ENCODE measurements around the gene TMEM121B. TPM values are rescaled to one million over a fixed set of nuclear protein-coding genes. Genes with fewer than 3 reads are reported as not detected.

Gene TMEM121B
- total RNA-seq, 2 donors from 2014 or later: 0.26 TPM; not detected in 1

GRCh38 chr22:17140022-17140421 is 18.9 kb upstream of the TMEM121B start:
- Histone ChIP-seq H3K27ac (no peak overlapping the region), H3K4me3 (no peak overlapping the region), H3K9me3 (no peaks in the 10 kb centered on the region), H3K36me3 (replicated peaks in 1 of 2; ENCODE audit: insufficient read depth in 1 of 2, low read depth in 2 of 2) (peaks cover 0 to 23% of the 10 kb centered on the region in 2 donors), H3K27me3 (no peaks in the 10 kb centered on the region), H3K4me1 (no peaks in the 10 kb centered on the region)
- DNase-seq (no peak), ATAC-seq (no peak)
- intact Hi-C loops (cut with DNase I): no loop called here
- WGBS, 2 donors: 92 to 100% methylated on average over 1 to 8 of the region's 8 CpGs
- TF ChIP-seq CTCF (IDR thresholded peaks at IDR 0.05) (no peak), POLR2A (IDR thresholded peaks at IDR 0.05) (no peak)

- Histone ChIP-seq H3K27me3 (no peaks in the 10 kb centered on the region), H3K36me3 (replicated peaks in 1 of 2; ENCODE audit: insufficient read depth in 1 of 2, low read depth in 2 of 2) (peaks cover 0 to 19% of the 10 kb centered on the region in 2 donors), H3K9me3 (no peaks in the 10 kb centered on the region), H3K4me1 (no peaks in the 10 kb centered on the region), H3K4me3 (no peak overlapping the region), H3K27ac (no peak overlapping the region)
- ATAC-seq (no peak), DNase-seq (no peak)
- TF ChIP-seq POLR2A (IDR thresholded peaks at IDR 0.05) (no peak), CTCF (IDR thresholded peaks at IDR 0.05) (no peak)
- 88 to 92% methylated on average over 11 of the region's 11 CpGs for WGBS, 2 donors
- intact Hi-C loops (cut with DNase I): no loop called here
Measured at GRCh38 chr22:17138513-17138912, 17.4 kb upstream of the TMEM121B start.

- Histone ChIP-seq H3K4me3 (no peak overlapping the region), H3K27ac (no peak overlapping the region), H3K9me3 (no peaks in the 10 kb centered on the region), H3K27me3 (no peaks in the 10 kb centered on the region), H3K36me3 (replicated peaks in 1 of 2; ENCODE audit: insufficient read depth in 1 of 2, low read depth in 2 of 2) (peaks cover 0 to 16% of the 10 kb centered on the region in 2 donors), H3K4me1 (no peaks in the 10 kb centered on the region)
- ATAC-seq (no peak), DNase-seq (no peak)
- 90 to 94% methylated on average over 10 to 17 of the region's 17 CpGs for WGBS, 2 donors
- intact Hi-C loops (cut with DNase I): no loop called here
- TF ChIP-seq CTCF (IDR thresholded peaks at IDR 0.05) (no peak), POLR2A (IDR thresholded peaks at IDR 0.05) (no peak)
Measured at GRCh38 chr22:17137861-17138425, 16.8 kb upstream of the TMEM121B start.

- 69 to 80% methylated on average over 4 of the region's 4 CpGs for WGBS, 2 donors
- ATAC-seq (no peak), DNase-seq (no peak)
- H3K4me3 ChIP-seq: no peak overlapping the region
- H3K4me1 ChIP-seq: no peaks in the 10 kb centered on the region
- peaks cover 0 to 13% of the 10 kb centered on the region in 2 donors for H3K36me3 ChIP-seq (replicated peaks in 1 of 2; ENCODE audit: insufficient read depth in 1 of 2, low read depth in 2 of 2)
- no peak overlapping the region for H3K27ac ChIP-seq
- no peaks in the 10 kb centered on the region for H3K9me3 ChIP-seq
- TF ChIP-seq CTCF (IDR thresholded peaks at IDR 0.05) (no peak), POLR2A (IDR thresholded peaks at IDR 0.05) (no peak)
- intact Hi-C loops (cut with DNase I): no loop called here
- no peaks in the 10 kb centered on the region for H3K27me3 ChIP-seq
Measured at GRCh38 chr22:17137170-17137569, 16.0 kb upstream of the TMEM121B start.

- no peaks in the 10 kb centered on the region for H3K27me3 ChIP-seq
- H3K4me3 ChIP-seq: no peak overlapping the region
- H3K27ac ChIP-seq: no peak overlapping the region
- intact Hi-C loops (cut with DNase I): no loop called here
- H3K9me3 ChIP-seq: no peaks in the 10 kb centered on the region
- TF ChIP-seq POLR2A (IDR thresholded peaks at IDR 0.05): no peak
- TF ChIP-seq CTCF (IDR thresholded peaks at IDR 0.05): no peak
- H3K4me1 ChIP-seq: no peaks in the 10 kb centered on the region
- DNase-seq: no peak
- ATAC-seq: no peak
- H3K36me3 ChIP-seq (replicated peaks in 1 of 2; ENCODE audit: insufficient read depth in 1 of 2, low read depth in 2 of 2): peaks cover 0 to 7% of the 10 kb centered on the region in 2 donors
- WGBS, 2 donors: 80 to 84% methylated on average over 15 of the region's 15 CpGs
Measured at GRCh38 chr22:17135153-17135760, 14.1 kb upstream of the TMEM121B start.

All from body of pancreas (tissue), 4 donors.